GM21786 (cell line): ENCODE measurements around the gene ARFGAP3.

Experiments used
- ATAC-seq: cut with Tn5 transposase; IDR thresholded peaks from one replicate; pipeline ENCODE4 v1.9.1; 2021; ENCODE audit not compliant: unreplicated experiment

Gene ARFGAP3

DNA sequence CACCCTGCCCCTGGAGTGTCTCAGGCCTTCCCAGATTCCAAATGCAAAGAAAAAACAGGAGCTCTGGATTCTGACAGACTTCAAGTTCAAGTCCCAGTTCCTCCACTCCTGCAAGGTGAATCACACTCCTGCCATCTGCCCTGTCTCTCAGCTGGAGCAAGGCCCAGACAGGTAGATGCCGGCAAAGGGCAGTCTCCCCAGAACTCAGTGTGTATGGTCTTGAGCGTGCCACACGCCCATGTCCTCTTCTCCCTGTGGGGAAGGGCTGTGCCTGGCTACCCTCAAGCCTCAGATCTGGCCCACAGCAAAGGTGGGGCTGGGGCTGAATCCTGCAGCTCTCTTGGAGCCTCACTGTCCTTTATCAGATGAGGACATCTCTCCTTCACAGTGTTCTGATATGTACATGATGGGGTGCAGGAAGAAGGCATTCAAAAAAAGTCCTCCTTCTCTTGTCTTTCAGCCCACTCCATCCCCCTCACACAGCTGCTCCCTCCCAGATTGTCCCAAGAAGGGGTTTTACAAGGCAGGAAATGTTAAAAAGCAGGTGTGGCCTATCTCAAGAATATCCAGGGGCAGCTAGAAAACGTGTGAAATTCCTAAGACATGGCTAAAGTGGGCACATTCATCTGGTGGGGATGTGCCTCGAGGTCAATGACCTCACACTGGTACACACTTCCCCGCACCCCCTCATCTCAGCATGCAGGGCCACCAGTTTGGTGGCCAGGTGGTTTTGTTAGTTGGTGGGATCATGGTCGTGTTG is 27.7 kb upstream of the ARFGAP3 start:
- no peak for ATAC-seq

DNA sequence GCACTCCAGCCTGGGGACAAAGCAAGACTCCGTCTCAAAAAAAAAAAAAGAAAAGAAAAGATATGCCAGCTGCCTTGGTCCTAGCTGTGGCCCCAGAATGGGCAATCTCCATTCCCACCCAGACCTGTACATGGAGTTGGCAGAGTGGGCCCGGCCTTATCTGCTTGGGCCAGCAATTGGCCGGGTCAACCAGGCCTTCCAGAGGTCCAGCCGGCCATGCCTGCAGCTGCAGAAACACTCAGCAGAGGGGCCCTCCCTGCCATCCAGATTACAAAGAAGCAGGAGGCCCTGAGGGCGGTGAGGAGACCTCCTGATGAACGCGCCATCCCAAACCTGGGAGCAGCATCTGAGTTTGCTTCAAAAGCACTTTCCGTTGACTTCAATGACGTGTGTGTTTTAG is 26.9 kb upstream of the ARFGAP3 start:
- ATAC-seq, result no peak

DNA sequence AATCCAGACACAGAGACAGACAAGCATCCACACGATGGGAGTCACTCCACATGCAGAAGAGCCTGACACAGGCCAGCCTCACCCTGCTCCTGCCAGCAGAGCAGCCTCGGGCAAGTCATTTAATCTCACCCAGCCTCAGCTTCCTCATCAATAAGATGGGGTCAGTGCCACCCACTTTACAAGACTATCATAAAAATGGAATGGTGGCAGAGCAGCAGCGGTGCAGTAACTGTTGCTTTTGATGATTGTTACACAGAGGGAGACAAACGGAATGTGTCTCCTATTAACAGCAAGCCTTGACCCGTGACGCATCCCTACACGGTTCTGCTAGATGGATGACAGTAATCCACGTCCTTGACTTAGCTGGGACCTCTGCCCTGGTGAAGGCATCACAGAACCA is 26.0 kb upstream of the ARFGAP3 start:
- no peak for ATAC-seq

DNA sequence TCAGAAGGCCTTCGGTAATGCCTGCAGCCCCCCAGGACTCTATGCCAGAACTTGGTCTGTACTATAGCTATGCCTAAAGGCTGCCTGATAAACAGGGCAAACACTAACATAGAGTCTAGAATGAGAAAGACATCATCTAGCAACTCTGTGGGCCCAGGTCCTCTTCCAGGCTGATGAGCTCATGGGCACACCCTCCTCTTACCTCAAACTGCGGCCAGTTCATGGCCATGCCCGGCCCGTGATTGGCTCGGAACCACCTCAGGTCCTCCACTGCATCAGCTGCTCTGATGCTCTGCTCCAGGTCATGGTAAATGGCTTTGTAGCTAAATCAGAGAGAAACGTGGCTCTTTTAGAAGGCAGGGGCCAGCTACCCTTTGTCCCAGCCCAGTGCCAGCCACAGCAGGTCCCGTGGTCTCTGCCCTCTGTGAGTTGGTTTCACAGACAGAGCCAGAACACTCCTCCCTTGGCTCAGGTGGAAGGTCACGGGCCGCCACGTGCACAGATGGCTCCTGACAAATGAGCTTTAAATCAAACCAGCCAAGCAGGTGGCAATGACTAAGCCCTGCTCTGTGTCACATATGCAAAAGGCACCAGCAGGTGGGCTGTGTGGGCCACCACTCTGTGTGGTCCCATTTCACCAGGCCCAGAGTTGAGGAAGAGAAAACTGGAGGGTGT is 25.0 kb upstream of the ARFGAP3 start:
- no peak for ATAC-seq

GRCh38 chr22:42881298-42881697 is 24.2 kb upstream of the ARFGAP3 start:
- no peak for ATAC-seq

DNA sequence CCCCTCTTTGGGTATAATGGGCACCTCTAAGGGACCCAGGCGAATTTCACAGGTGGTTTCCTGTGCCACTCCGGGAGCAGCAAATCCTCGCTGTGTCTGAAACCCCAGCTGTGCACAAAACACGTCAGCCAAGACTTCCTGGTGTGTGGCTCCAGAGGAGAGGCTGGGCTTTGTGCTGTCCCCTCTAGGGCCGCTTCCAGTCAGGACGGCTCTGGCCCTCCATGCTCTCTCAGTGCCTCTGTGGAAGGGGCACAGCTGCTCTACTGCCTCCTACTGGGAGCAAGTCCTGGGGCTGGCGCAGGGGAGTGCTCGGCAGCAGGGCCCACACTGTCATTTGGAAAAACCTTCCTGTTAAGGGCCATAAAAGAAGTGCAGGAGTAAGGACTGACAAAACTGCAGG is 23.7 kb upstream of the ARFGAP3 start:
- ATAC-seq, result no peak

- ATAC-seq, result no peak
Observed at GRCh38 chr22:42879371-42880021, 22.4 kb upstream of the ARFGAP3 start.

- ATAC-seq, result no peak
Observed at GRCh38 chr22:42878561-42879305, 21.7 kb upstream of the ARFGAP3 start.

- no peak for ATAC-seq
Observed at GRCh38 chr22:42877597-42878340, 20.7 kb upstream of the ARFGAP3 start.

- no peak for ATAC-seq
Observed at GRCh38 chr22:42877158-42877557, 20.1 kb upstream of the ARFGAP3 start.

DNA sequence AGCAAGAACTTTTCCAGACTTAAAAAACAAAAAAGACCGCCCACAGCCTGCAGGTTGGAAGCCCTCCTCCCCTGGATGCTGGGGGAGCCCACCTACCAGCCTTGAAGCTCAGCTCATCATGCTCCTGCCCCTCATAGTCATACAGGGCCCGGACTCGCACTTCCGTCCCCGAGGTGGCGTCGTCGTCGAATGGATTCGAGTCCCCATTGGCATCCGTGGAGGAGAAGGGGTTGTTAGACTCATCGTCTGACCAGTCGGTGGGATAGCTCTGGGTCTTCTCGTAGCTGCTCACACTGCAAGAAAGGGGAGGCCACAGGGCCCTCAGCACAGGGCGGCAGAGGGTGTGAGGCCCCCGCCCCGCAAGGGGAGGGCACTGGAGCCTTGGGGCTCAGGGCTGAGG is 19.0 kb upstream of the ARFGAP3 start:
- ATAC-seq, result no peak

DNA sequence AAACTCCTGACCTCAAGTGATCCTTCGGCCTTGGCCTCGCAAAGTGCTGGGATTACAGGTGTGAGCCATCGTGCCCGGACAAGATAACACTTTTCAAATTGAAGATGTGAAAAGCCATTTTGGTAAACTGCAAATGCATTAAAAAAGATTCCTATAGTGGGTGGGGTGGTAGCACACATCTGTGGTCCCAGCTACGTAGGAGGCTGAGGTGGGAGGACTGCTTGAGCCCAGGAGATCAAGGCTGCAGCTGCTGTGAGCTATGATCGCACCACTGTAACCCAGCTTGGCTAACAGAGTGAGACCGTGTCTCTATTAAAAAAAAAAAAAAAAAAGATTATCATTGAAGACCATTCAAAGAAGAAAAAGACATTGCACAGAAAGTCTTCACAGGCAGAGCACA is 16.9 kb upstream of the ARFGAP3 start:
- no peak for ATAC-seq

DNA sequence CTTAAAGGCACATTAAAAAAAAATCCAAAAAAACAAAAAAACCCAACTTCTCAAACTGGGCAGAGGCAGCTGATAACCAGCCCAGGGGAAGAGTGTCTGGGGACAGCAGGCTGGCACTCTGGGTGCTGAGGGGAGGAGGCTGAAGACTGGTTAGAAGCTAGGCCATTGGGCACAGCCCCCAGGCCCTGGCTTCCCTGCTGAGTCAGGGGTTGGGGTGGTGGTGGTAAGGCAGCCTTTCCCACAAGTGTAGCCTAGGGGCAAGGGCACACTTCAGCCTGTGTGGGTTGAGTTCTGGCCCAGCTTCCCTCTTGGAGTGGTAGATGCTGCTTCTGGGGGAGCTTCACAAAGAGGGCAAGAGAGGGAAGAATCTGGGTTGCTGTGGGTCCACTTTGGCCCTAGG is 16.3 kb upstream of the ARFGAP3 start:
- no peak for ATAC-seq

DNA sequence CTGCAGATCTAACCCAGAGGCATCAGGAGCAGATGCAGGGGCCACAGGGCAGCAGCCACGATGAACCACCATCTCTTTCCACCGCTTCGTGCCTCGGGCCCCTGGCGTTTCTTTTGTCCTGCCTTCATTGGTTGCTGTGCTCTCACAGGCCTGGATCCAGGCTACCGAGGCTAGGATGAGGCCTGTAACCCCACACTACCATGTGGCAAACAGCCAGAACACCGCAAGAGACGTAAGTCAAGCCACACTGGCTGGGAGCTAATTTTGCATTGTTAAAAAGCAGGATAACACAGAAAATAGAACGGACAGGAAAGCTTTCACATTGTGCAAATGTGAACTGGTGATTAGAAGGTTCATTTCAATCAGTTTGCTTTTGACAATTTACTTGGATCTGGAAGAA is 15.7 kb upstream of the ARFGAP3 start:
- no peak for ATAC-seq

DNA sequence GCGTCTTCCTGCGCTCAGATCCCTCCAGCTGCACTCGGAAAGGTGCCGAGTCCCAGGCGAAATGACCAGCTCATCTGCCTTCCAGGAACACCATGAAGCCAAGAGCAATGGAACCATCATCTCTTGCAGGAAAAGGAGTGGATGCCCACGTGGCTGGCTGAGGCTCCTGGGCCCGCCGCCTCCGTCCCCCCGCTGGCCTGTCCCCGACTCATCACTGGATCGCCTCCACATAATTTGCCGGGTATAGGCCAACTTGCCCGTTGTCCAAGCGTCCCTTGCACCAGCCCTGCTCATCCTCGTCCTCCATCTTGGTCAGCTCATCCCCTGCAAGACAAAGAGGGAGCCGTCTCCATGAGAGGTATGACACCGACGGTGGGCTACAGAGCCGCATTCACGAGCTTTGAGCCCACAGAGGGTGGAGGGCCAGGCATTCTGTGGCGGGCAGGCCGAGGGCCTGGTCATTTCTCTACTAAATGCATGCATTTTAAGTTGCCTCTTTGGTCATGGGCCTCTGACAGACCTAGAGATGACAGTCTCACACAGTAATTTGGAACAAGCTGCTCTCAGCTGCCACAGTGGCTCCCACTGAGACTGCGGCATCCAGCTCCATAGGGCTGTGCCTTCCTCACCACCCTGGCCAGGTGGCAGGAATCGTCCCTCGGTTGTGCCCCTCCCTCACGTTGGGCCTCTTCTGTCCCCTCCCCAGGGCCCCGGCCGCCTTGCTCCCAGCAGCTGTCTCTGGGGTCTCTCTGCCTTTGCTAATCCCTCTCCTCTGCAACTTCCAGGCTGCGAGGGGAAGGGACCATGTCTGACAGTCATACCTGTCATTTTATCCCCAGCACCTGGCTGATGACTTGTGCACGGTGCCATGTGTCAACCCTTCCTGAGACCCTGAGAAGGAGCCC is 14.3 kb upstream of the ARFGAP3 start:
- no peak for ATAC-seq

DNA sequence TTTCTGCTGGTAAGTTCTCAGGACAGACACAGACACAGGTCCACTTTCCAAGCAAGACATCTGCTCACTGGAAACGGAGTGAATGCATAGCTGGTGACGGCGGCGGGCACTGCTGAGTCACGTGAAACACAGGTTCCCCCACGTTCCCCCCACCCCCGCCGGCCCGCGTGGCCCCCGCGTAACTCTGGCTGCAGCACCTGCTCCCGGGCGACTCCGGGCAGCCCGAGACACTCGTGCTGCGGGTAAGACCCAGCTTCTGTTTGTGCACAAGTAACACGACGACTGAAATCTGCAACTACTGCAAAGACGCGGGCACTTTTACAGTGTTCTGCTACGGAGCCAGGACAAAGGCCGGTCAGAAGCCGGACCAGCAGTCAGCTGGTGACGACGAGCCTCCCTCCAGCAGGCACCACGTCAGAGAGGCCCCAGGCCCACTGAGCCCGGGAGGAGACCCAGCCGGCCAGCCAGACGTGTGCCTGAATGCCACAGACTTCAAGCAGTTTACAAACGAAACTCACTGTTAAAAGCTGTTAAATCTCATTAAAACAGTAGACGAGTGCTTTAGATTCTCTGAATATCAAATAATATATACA is 12.9 kb upstream of the ARFGAP3 start:
- no peak for ATAC-seq

- no peak for ATAC-seq
Observed at GRCh38 chr22:42869463-42869862, 12.4 kb upstream of the ARFGAP3 start.

DNA sequence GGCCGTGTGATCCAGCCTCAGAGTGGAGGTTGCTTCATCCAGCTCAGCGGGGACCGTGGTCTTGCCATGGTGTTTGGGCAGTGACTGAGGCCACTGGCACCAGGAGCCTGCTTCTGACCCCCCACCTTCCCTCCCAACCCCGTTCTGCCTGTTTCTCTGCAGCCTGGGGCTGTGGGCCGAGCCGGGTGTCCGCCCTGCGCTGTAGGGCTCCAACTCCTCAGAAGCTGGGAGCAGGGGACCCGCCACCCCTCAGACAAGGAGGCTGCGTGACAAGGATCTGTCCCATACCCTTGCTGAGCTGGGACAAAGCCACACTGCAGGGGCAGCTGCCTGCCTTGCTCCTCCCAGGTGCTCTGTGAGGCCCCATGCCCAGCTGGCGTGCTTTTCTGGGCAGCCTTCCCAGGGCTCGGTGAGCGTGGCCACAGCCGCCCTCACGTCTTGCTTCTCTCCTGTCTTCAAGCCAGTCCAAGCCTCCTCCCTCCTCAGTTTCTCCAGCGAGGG is 11.7 kb upstream of the ARFGAP3 start:
- no peak for ATAC-seq

GRCh38 chr22:42866100-42866499 is 9.0 kb upstream of the ARFGAP3 start:
- no peak for ATAC-seq
